HG03135 (cell line): ENCODE data around the gene FAM210A.
"Not testable (repeated sequence)": the region's sequence is repeated elsewhere in the genome, so short reads cannot be mapped to it uniquely, and the experiment has no call there.

ENCODE experiments used
- ATAC-seq: cut with Tn5 transposase; IDR thresholded peaks from one replicate; pipeline ENCODE4 v1.9.1; 2021; ENCODE audit warnings: mild to moderate bottlenecking, moderate library complexity; ENCODE audit not compliant: unreplicated experiment

The FAM210A gene

GRCh38 chr18:13726232-13726971 lies at the start of gene FAM210A, which contains the start of gene RNMT:
Gene FAM210A (minus strand): TSS chr18:13726558. CDS start chr18:13682077, 44,481 bp downstream.
Gene RNMT (plus strand): TSS chr18:13726673. CDS start chr18:13731518, 4,845 bp downstream.
- ATAC-seq: peak; percentile 93

- no peak for ATAC-seq
Measured at GRCh38 chr18:13775058-13775457, 48.7 kb upstream of the FAM210A start.

GRCh38 chr18:13762690-13763439 lies 36.5 kb upstream of the FAM210A start:
- no peak for ATAC-seq

GRCh38 chr18:13760047-13760446 lies 33.7 kb upstream of the FAM210A start:
- ATAC-seq: no peak

GRCh38 chr18:13758622-13759021 lies 32.3 kb upstream of the FAM210A start:
- no peak for ATAC-seq

GRCh38 chr18:13756671-13757070 lies 30.3 kb upstream of the FAM210A start:
- ATAC-seq: no peak

- ATAC-seq: no peak
Measured at GRCh38 chr18:13756261-13756660, 29.9 kb upstream of the FAM210A start.

- ATAC-seq: not testable (repeated sequence)
Measured at GRCh38 chr18:13751599-13751998, 25.2 kb upstream of the FAM210A start.

- no peak for ATAC-seq
Measured at GRCh38 chr18:13746633-13747032, 20.3 kb upstream of the FAM210A start.

- ATAC-seq: no peak
Measured at GRCh38 chr18:13745696-13746095, 19.3 kb upstream of the FAM210A start.

GRCh38 chr18:13735681-13736080 lies 9.3 kb upstream of the FAM210A start:
- no peak for ATAC-seq

GRCh38 chr18:13730481-13730880 lies 4.1 kb upstream of the FAM210A start:
- no peak for ATAC-seq

GRCh38 chr18:13726972-13727331 lies 594 bp upstream of the FAM210A start:
- ATAC-seq: peak; percentile 18

GRCh38 chr18:13725566-13726231 lies 659 bp downstream of the FAM210A start:
- ATAC-seq: no peak

GRCh38 chr18:13720847-13721246 lies 5.5 kb downstream of the FAM210A start:
- ATAC-seq: no peak

- ATAC-seq: no peak
Measured at GRCh38 chr18:13720123-13720522, 6.2 kb downstream of the FAM210A start.

- no peak for ATAC-seq
Measured at GRCh38 chr18:13716916-13717315, 9.4 kb downstream of the FAM210A start.

- ATAC-seq: no peak
Measured at GRCh38 chr18:13715330-13715729, 11.0 kb downstream of the FAM210A start.

GRCh38 chr18:13713455-13714055 lies 12.8 kb downstream of the FAM210A start:
- no peak for ATAC-seq

- ATAC-seq: no peak
Measured at GRCh38 chr18:13712400-13713131, 13.8 kb downstream of the FAM210A start.

GRCh38 chr18:13710414-13710831 lies 15.9 kb downstream of the FAM210A start:
- no peak for ATAC-seq
